ENCODE data around the gene PWP2. TPM values are rescaled to one million over a fixed set of nuclear protein-coding genes. Genes with fewer than 3 reads are reported as not detected.

The PWP2 gene
- total and polyA plus RNA-seq, 10 of the 15 experiments (the other 5 are each of a cell fraction or from before 2014, with no cell fraction given) = 0.03 to 9.4 (median 2.0) TPM

GRCh38 chr21:44076316-44076715 is 30.9 kb upstream of the PWP2 start:
- intact Hi-C loops (cut with micrococcal nuclease; ENCODE audit: unreplicated experiment) (no loop called here), in situ Hi-C loops (cut with MboI) (no loop called here)
- Histone ChIP-seq H3K4me1 (ENCODE audit: control insufficient read depth, insufficient read depth, low read length) (no peaks in the 10 kb centered on the region), H3K9ac (ENCODE audit: control insufficient read depth, insufficient read depth, low read length) (no peak overlapping the region), H3K4me3 (no peak overlapping the region), H3K36me3 (ENCODE audit: control insufficient read depth in 2 of 2, insufficient read depth in 2 of 2, low read length in 1 of 2) (peaks cover 24 to 52% of the 10 kb centered on the region in 2 experiments), H3K27me3 (replicated peaks in 1 of 2; ENCODE audit: control insufficient read depth in 2 of 2, insufficient read depth in 2 of 2, low read length in 1 of 2) (no peaks in the 10 kb centered on the region), H3K79me2 (ENCODE audit: control insufficient read depth, insufficient read depth, low read length) (no peaks in the 10 kb centered on the region), H3K27ac (ENCODE audit: control insufficient read depth, insufficient read depth) (no peak overlapping the region), H3K4me2 (ENCODE audit: control insufficient read depth, insufficient read depth) (no peak overlapping the region), H3K9me3 (replicated peaks; ENCODE audit: control insufficient read depth, insufficient read depth, low read length) (no peaks in the 10 kb centered on the region), H4K20me1 (ENCODE audit: control insufficient read depth, insufficient read depth) (peaks cover 6% of the 10 kb centered on the region), H2AFZ (ENCODE audit: control insufficient read depth, low read depth, low read length) (no peak overlapping the region)
- no peak for FAIRE-seq
- no peak for TF ChIP-seq JUNB (IDR thresholded peaks at IDR 0.05)
- TF ChIP-seq NFXL1 (IDR thresholded peaks at IDR 0.05; ENCODE audit: borderline replicate concordance) = no peak
- no peak for TF ChIP-seq MTA3 (IDR thresholded peaks at IDR 0.05; ENCODE audit: borderline replicate concordance, low read length)
- no peak for TF ChIP-seq BMI1 (IDR thresholded peaks at IDR 0.05; ENCODE audit: borderline replicate concordance)
- no peak for TF ChIP-seq MEF2B (IDR thresholded peaks at IDR 0.05; ENCODE audit: partially characterized antibody, poor library complexity, severe bottlenecking)
- no peak for TF ChIP-seq ZNF207 (IDR thresholded peaks at IDR 0.05; ENCODE audit: borderline replicate concordance)
- TF ChIP-seq, protein P1, sequence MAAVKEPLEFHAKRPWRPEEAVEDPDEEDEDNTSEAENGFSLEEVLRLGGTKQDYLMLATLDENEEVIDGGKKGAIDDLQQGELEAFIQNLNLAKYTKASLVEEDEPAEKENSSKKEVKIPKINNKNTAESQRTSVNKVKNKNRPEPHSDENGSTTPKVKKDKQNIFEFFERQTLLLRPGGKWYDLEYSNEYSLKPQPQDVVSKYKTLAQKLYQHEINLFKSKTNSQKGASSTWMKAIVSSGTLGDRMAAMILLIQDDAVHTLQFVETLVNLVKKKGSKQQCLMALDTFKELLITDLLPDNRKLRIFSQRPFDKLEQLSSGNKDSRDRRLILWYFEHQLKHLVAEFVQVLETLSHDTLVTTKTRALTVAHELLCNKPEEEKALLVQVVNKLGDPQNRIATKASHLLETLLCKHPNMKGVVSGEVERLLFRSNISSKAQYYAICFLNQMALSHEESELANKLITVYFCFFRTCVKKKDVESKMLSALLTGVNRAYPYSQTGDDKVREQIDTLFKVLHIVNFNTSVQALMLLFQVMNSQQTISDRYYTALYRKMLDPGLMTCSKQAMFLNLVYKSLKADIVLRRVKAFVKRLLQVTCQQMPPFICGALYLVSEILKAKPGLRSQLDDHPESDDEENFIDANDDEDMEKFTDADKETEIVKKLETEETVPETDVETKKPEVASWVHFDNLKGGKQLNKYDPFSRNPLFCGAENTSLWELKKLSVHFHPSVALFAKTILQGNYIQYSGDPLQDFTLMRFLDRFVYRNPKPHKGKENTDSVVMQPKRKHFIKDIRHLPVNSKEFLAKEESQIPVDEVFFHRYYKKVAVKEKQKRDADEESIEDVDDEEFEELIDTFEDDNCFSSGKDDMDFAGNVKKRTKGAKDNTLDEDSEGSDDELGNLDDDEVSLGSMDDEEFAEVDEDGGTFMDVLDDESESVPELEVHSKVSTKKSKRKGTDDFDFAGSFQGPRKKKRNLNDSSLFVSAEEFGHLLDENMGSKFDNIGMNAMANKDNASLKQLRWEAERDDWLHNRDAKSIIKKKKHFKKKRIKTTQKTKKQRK (IDR thresholded peaks at IDR 0.05; ENCODE audit: low read depth, low read length) = no peak
- no peak for TF ChIP-seq POLR2A (IDR thresholded peaks at IDR 0.05; ENCODE audit: low read depth, low read length)
- no peak for TF ChIP-seq CREB1 (IDR thresholded peaks at IDR 0.05; ENCODE audit: low read depth)
- CTCF ChIA-PET = interaction anchor here (1.0 kb wide), 1 partner anchor 47 kb away, joined by 3 read pairs; no protein-coding TSS in a partner anchor
- SMC1A ChIA-PET (ENCODE audit: uncharacterized antibody, unreplicated experiment) = interaction anchor here (0.6 kb wide), 1 partner anchor 1233 kb away, joined by 3 read pairs; no protein-coding TSS in a partner anchor
- RAD21 ChIA-PET (ENCODE audit: unreplicated experiment) = no interaction called here
- BruUV-seq (replicated peaks) = no TSS peak
- DNase-seq (ENCODE audit: low read depth, low spot score) = no peak
- POLR2A ChIA-PET = no interaction called here
- WGBS (ENCODE audit: insufficient coverage, insufficient replicate concordance, low lambda C conversion rate, missing lambda C conversion rate) = 38% methylated on average over 5 of the region's 5 CpGs
- ATAC-seq = no peak
